GM12892 (cell line): Measurements from ENCODE around the gene HINT1.

ENCODE experiments used
- POLR2A ChIP-seq: IDR thresholded peaks from 2 replicates; pipeline ENCODE4 v1.6.1; 2011; ENCODE audit warnings: low read depth, low read length, control low read depth
- POLR2AphosphoS5 ChIP-seq: IDR thresholded peaks from 2 replicates; pipeline ENCODE4 v1.6.1; 2011; ENCODE audit warnings: low read depth, low read length, control low read depth
- TAF1 ChIP-seq: IDR thresholded peaks from 2 replicates; pipeline ENCODE4 v1.6.1; 2011; ENCODE audit warnings: low read depth, mild to moderate bottlenecking, control low read depth, low read length, borderline replicate concordance

- no peak for TF ChIP-seq POLR2AphosphoS5
- TF ChIP-seq POLR2A = no peak
- TF ChIP-seq TAF1 = no peak
These were observed 14.6 kb downstream of the HINT1 start for GRCh38 chr5:131150408-131150807.
